Raji (cell line): Measurements from ENCODE around the gene DNAJB6.
A peak's percentile ranks its signal among the peaks of the same experiment; 100 is the strongest.

Experiments
- POLR2A ChIP-seq: IDR thresholded peaks from 2 replicates; pipeline ENCODE4 v1.6.1; 2011; ENCODE audit warnings: low read depth, low read length, control low read depth; ENCODE audit not compliant: insufficient read depth

The DNAJB6 gene

GRCh38 chr7:157336383-157337315 lies at the start of gene DNAJB6:
DNAJB6 (plus strand) TSS chr7:157337004; CDS start chr7:157358573, 21,569 bp downstream.
- TF ChIP-seq POLR2A = peak; percentile 63

DNA sequence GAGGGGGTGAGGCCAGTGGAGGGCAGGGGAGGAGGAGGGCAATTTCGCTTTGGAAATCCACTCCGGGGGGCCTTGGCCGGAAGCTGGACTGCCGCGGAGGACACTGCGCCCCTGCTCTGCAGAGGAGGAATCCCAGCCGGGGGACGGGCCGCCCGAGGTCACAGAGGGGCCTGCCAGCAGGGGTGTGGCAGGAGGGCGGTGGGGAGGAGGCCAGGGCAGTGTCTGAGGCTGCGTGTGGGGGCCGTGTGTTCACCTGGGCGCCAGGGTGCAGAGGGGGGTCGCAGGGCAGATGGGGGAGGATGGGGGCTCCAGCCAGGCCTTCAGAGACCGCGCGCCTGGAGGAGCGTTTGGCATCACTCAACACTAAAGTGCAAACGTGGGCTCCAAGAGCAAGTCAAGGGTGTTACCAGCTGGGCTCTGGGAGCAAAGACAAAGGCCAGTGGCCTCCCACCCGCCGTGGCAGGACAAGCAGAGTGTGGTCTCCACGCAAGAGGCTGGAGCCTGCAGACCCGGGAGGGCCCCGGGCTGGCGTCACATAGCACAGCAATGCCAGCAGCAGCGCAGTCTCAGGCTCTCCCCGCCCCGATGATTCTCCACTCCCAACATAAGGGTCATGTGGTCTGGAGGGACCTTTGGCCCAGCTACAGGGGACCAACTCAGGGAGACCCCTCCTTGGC lies 45.3 kb upstream of the DNAJB6 start:
- no peak for TF ChIP-seq POLR2A

- no peak for TF ChIP-seq POLR2A
These were observed 44.5 kb upstream of the DNAJB6 start for GRCh38 chr7:157292258-157292657.

- no peak for TF ChIP-seq POLR2A
These were observed 43.9 kb upstream of the DNAJB6 start for GRCh38 chr7:157292770-157293412.

DNA sequence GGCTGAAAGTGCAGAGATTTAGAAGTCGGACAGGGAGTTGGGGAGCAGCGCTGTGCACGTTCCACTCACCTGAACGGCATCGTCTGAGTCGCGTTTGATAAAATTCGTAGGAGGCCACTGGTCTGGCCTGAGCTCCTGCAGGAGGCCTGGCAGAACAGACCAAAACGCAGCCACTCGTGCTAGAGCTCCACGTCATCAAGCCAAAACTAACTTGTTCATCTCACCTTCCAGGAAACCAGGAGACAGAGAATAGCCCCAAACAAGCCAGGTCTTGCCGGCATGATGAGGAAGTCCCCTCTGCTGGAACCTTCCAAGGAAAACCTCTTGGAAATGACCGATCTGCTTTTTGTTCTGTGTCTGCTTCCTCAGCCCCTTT lies 43.4 kb upstream of the DNAJB6 start:
- TF ChIP-seq POLR2A = no peak

DNA sequence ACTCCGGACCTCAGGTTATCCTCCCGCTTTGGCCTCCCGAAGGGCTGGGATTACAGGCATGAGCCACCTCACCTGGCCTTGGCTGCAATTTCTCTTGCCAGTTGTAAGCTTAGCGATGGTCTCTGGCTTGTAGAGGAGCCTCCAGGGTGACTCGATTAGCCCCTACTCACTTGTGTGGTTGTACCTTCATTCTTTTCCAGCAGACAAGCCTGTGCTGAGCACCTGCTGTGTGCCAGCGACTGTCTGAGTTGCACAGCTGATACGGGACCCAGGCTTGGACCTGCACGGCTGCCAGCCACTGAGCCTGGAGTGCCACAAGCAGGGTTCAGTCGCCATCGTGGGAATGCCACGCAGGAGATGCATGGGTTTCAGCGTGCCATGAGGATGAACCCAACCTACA lies 42.0 kb upstream of the DNAJB6 start:
- no peak for TF ChIP-seq POLR2A

DNA sequence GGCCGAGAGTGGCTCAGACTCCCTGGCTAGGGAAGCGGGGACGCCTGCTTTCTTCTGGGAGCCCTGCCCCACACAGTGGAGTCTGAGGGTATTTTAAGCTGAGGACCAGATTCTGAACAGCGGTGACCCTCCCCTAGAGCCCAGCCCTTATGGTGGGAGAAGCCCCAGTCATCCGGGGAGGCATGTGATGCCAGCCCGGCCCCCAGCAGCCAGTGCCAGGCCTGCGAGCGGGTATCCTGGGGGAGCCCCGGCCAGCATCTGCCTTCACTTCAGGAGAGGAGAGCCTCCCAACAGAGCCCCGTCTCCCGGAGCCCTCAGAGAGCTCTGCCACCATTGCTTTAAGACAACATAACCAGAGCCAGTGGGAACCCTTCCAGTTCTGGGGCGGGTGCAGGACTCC lies 41.5 kb upstream of the DNAJB6 start:
- TF ChIP-seq POLR2A = no peak

DNA sequence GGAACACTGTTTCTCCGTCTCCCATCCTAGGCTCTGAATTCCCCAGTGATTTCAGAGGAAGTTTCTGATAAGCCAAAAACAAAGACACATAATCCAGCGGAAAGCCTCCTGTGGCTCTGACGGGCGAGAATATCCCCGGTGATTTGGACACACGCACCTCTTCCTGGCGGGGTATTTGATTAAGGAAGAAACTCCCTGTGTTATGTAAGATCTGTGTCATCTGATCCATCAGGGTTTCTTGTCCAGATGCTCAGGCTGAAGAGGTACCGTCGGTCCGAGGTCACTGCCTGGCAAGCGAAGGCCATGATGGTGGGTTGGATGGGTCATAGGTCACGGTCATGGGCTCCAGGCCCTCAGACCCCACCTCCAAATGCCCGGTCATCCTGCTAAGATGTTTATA lies 39.6 kb upstream of the DNAJB6 start:
- no peak for TF ChIP-seq POLR2A

DNA sequence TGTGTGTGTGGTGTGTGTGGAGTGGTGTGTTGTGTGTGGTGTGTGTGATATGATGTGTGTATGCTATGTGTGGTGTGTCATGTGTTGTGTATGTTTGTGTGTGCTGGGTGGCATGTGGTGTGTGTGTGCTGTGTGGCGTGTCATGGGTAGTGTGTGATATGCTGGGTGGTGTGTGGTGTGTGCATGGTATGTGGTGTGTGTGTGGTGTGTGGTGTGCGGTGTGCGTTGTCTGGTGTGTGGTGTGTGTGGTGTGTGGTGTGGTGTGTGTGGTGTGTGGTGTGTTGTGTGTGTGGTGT lies 37.5 kb upstream of the DNAJB6 start:
- TF ChIP-seq POLR2A = no peak

- no peak for TF ChIP-seq POLR2A
These were observed 37.0 kb upstream of the DNAJB6 start for GRCh38 chr7:157299613-157300368.

- no peak for TF ChIP-seq POLR2A
These were observed 36.4 kb upstream of the DNAJB6 start for GRCh38 chr7:157300369-157300825.

DNA sequence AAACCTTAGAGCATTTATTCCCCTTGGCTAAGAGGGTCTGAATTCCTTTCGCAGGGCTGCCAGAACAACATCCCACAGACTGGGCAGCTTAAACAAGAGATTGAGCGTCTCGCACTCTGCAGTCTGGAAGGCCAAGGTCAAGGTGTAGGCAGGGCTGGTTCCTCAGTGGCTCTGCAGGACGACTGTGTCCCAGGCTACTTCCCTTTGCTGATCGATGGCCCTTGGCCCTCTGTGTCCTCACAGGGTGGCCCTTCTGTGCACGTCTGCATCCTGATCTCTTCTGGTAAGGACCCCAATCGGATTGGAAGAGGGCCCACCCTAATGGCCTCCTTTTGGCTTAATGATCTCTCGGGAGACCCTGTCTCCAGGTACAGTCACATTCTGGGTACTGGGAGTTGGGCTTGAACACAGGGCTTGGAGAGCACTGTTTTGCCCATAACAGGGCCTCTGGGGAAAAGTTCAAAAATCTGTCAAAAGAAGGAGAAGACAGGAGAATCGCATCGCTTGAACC lies 35.1 kb upstream of the DNAJB6 start:
- TF ChIP-seq POLR2A = no peak

DNA sequence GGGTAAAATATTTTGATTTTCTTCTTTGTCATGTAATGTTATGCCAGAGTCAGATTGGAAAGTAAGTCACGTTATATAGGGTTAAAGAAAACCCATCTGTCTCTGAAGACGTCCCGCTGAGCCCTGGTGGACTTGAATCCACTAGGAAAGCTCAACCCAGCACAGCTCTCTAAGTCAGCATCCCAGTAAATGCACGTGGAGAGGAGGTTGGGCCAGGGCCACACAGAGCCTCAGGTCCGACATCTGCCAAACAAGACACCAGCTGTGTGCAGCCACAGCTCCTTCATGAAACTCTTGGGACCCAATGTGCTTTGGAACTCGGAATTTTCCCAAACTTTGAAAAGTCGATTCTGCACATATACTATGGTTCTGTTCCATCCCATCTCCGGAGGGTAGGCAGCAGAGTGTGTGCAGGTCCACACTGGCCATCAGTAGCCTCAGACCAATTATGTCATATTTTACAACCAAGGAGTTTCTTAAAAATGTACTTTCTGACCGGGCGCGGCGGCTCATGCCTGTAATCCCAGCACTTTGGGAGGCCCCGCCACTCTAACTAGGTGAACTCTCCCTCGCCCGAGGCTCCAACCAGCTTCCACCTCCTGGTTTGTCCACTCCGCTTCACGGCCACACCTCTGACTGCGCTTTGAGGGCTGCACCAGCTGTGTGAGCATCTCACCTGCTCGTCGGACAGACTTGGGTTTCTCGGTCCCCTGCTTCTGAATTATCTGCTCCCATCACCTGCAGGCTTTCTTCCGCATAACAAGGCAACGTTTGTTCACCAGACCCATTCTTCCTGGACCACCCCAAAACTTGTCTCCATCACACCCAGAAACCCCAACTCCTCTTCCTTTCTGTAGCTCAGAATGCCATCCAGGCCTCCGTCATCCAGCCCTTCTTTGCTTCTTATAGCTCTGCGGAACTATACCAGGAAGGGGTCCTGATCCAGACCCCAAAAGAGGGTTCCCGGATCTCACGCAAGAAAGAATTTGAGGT lies 29.7 kb upstream of the DNAJB6 start:
- no peak for TF ChIP-seq POLR2A
